Mammary epithelial cell (primary cell): ENCODE measurements around the gene HYOU1.

Experiments used
- EZH2 ChIP-seq: IDR thresholded peaks from 2 replicates; pipeline ENCODE4 v1.6.1; 2012; ENCODE audit warnings: low read length, inconsistent platforms, borderline replicate concordance
- TF ChIP-seq, protein P1 (sequence below), 2 donors: IDR thresholded peaks in 1 of 2; conservative IDR thresholded peaks in 1 of 2; 2 replicates each; pipeline ENCODE4 v1.5.1; 2011 to 2012; ENCODE audit warnings: inconsistent platforms in 2 of 2, low read length in 2 of 2, mild to moderate bottlenecking in 2 of 2, control low read depth in 1 of 2, low read depth in 1 of 2; ENCODE audit not compliant: insufficient read depth in 1 of 2; ENCODE audit errors: extremely low read depth in 1 of 2

DNA sequence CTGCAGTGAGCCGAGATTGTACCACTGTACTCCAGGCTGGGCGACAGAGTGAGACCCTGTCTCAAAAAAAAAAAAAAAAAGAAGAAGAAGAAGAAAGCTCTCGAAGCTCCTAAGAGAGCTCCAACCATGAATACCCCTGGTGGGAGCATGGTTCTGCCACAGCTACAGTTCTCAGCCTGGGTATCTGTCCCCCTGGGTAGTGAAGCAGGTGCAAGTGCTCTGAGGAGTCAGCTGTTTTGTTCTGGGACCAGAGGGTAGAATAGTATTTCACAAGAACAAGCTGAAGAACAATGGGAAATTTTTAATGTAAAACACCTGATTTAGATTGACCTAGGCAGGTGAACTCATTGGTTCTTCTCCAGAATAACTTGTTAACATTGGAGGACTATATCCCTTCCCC, 4.3 kb upstream of the HYOU1 start:
- TF ChIP-seq, protein P1, sequence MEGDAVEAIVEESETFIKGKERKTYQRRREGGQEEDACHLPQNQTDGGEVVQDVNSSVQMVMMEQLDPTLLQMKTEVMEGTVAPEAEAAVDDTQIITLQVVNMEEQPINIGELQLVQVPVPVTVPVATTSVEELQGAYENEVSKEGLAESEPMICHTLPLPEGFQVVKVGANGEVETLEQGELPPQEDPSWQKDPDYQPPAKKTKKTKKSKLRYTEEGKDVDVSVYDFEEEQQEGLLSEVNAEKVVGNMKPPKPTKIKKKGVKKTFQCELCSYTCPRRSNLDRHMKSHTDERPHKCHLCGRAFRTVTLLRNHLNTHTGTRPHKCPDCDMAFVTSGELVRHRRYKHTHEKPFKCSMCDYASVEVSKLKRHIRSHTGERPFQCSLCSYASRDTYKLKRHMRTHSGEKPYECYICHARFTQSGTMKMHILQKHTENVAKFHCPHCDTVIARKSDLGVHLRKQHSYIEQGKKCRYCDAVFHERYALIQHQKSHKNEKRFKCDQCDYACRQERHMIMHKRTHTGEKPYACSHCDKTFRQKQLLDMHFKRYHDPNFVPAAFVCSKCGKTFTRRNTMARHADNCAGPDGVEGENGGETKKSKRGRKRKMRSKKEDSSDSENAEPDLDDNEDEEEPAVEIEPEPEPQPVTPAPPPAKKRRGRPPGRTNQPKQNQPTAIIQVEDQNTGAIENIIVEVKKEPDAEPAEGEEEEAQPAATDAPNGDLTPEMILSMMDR (conservative IDR thresholded peaks at IDR 0.05 in 1 of 2, IDR thresholded peaks at IDR 0.05 in 1 of 2; ENCODE audit: extremely low read depth in 1 of 2, insufficient read depth in 1 of 2, low read depth in 1 of 2, low read length in 2 of 2), result no peak
- no peak for TF ChIP-seq EZH2
